GM12878 (cell line): Measurements from ENCODE around the gene BMP2K. TPM values are rescaled to one million over a fixed set of nuclear protein-coding genes. Genes with fewer than 3 reads are reported as not detected.

Source experiments
- BHLHE40 ChIP-seq, 2 experiments: fragments of 450-650 bp in 1 of 2; IDR thresholded peaks; 2 replicates each; pipeline ENCODE4 v1.6.1; 2011 to 2017; ENCODE audit warnings: low read depth in 2 of 2, borderline replicate concordance in 1 of 2, improper control_type of control experiment in 1 of 2, low read length in 1 of 2, mild to moderate bottlenecking in 1 of 2
- DPF2 ChIP-seq: fragments of 450-650 bp; IDR thresholded peaks from 2 replicates; pipeline ENCODE4 v1.6.1; 2017; ENCODE audit warnings: mild to moderate bottlenecking
- ETV6 ChIP-seq, 2 experiments: fragments of 450-650 bp in 1 of 2; IDR thresholded peaks in 1 of 2; conservative IDR thresholded peaks in 1 of 2; 2 replicates each; pipeline ENCODE4 v1.6.1; 2014; ENCODE audit warnings: antibody characterized with exemption in 1 of 2, borderline replicate concordance in 1 of 2, low read depth in 1 of 2, mild to moderate bottlenecking in 1 of 2, moderate library complexity in 1 of 2
- FOS ChIP-seq: IDR thresholded peaks from 3 replicates; pipeline ENCODE4 v1.6.1; 2011; ENCODE audit warnings: borderline replicate concordance; ENCODE audit not compliant: insufficient read length; ENCODE audit errors: extremely low read depth
- HDGF ChIP-seq: fragments of 450-650 bp; IDR thresholded peaks from 2 replicates; pipeline ENCODE4 v1.6.1; 2016; ENCODE audit warnings: antibody characterized with exemption
- LARP7 ChIP-seq: fragments of 450-650 bp; IDR thresholded peaks from 2 replicates; pipeline ENCODE4 v1.6.1; 2017; ENCODE audit warnings: mild to moderate bottlenecking
- MEF2A ChIP-seq: IDR thresholded peaks from 2 replicates; pipeline ENCODE4 v1.6.1; 2011; ENCODE audit warnings: low read depth, mild to moderate bottlenecking, low read length, moderate library complexity; ENCODE audit not compliant: insufficient read depth
- MTA2 ChIP-seq: fragments of 450-650 bp; IDR thresholded peaks from 2 replicates; pipeline ENCODE4 v1.6.1; 2016; ENCODE audit warnings: low read depth, mild to moderate bottlenecking, moderate library complexity
- NFIC ChIP-seq: IDR thresholded peaks from 2 replicates; pipeline ENCODE4 v1.6.1; 2012; ENCODE audit warnings: low read depth, mild to moderate bottlenecking, inconsistent platforms, low read length, moderate library complexity
- NFYA ChIP-seq: IDR thresholded peaks from 2 replicates; pipeline ENCODE4 v1.6.1; 2011; ENCODE audit warnings: low read depth, mild to moderate bottlenecking, low read length, improper control_type of control experiment, borderline replicate concordance
- POLR2AphosphoS2 ChIP-seq: IDR thresholded peaks from 2 replicates; pipeline ENCODE4 v1.6.1; 2011; ENCODE audit warnings: low read depth, mild to moderate bottlenecking, low read length, improper control_type of control experiment, moderate library complexity
- RBBP5 ChIP-seq: fragments of 200-600 bp; sonication (generic); conservative IDR thresholded peaks from 2 replicates; pipeline ENCODE4 v1.6.1; 2016
- SP1 ChIP-seq: IDR thresholded peaks from one replicate; pipeline ENCODE4 v1.6.1; 2011; ENCODE audit warnings: low read depth, low read length
- YBX1 ChIP-seq: fragments of 450-650 bp; IDR thresholded peaks from 2 replicates; pipeline ENCODE4 v1.6.1; 2016; ENCODE audit warnings: antibody characterized with exemption
- ZNF24 ChIP-seq: fragments of 450-650 bp; IDR thresholded peaks from 2 replicates; pipeline ENCODE4 v1.6.1; 2017; ENCODE audit warnings: antibody characterized with exemption, mild to moderate bottlenecking
- polyA plus RNA-seq, 11 experiments: library from polyadenylated mRNA; depleted of rRNA in 4 of 11; unstranded in 6 of 11; stranded (reverse) in 5 of 11; fragments of >200 nt; fragmentation: Nextera tagmentation in 4 of 11; fragmentation: Illumina TruSeq in 1 of 11; extraction: Ambion mirVana in 4 of 11; extraction: Trizol in 1 of 11; gene quantifications; 1 replicate in 1 of 11; 2 replicates in 10 of 11; pipeline versions ENCODE4 v1.2.1 to v1.2.3, GENCODE V29; 2011 to 2016; ENCODE audit warnings: inconsistent platforms in 2 of 11, missing spikeins in 2 of 11, low read depth in 1 of 11
- total RNA-seq, 4 experiments: library from RNA; depleted of rRNA in 3 of 4; stranded (reverse); fragments of >200 nt in 3 of 4; fragmentation: Illumina TruSeq in 1 of 4; extraction: Trizol in 1 of 4; gene quantifications; 2 replicates each; pipeline versions ENCODE4 v1.2.1 to v1.2.3, GENCODE V29; 2013 to 2021
- TF ChIP-seq, protein P1 (sequence below): fragments of 450-650 bp; IDR thresholded peaks from 2 replicates; pipeline ENCODE4 v1.6.1; 2016; ENCODE audit warnings: mild to moderate bottlenecking
- TF ChIP-seq, protein P2 (sequence below): fragments of 450-650 bp; IDR thresholded peaks from 2 replicates; pipeline ENCODE4 v1.6.1; 2017; ENCODE audit warnings: borderline replicate concordance
- TF ChIP-seq, protein P3 (sequence below): fragments of 450-650 bp; conservative IDR thresholded peaks from 2 replicates; pipeline ENCODE4 v1.6.1; 2017; ENCODE audit warnings: mild to moderate bottlenecking, moderate library complexity
- TF ChIP-seq, protein P4 (sequence below): fragments of 450-650 bp; IDR thresholded peaks from 2 replicates; pipeline ENCODE4 v1.6.1; 2017; ENCODE audit warnings: mild to moderate bottlenecking, low read depth, inconsistent platforms; ENCODE audit not compliant: poor library complexity, severe bottlenecking
- TF ChIP-seq, protein P5 (sequence below): fragments of 450-650 bp; IDR thresholded peaks from 2 replicates; pipeline ENCODE4 v1.6.1; 2017; ENCODE audit warnings: low read depth, mild to moderate bottlenecking, moderate library complexity
- TF ChIP-seq, protein P6 (sequence below): IDR thresholded peaks from 2 replicates; pipeline ENCODE4 v1.6.1; 2012; ENCODE audit warnings: low read length, inconsistent platforms

The BMP2K gene
- total and polyA plus RNA-seq, 10 of the 15 experiments (the other 5 are each of a cell fraction or from before 2014, with no cell fraction given) = 3.3 to 84.6 (median 24.8) TPM

DNA sequence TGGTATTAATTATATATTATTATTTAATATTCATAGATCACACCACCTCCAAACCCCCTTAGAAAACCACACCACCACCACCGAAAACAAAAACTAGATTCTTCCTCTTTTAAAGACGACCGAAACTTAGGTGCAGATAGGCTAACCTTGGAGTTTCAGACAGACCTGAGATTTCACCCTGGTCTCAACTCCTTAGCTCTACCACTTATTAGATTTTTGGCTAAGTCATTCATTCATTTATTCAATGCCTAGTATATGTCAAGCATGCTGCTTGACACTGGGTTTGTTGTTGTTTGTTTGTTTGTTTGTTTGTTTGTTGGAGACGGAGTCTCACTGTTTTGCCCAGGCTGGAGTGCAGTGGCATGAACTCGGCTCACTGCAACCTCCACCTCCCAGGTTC is 9.5 kb upstream of the BMP2K start (continued):
- TF ChIP-seq, protein P1, sequence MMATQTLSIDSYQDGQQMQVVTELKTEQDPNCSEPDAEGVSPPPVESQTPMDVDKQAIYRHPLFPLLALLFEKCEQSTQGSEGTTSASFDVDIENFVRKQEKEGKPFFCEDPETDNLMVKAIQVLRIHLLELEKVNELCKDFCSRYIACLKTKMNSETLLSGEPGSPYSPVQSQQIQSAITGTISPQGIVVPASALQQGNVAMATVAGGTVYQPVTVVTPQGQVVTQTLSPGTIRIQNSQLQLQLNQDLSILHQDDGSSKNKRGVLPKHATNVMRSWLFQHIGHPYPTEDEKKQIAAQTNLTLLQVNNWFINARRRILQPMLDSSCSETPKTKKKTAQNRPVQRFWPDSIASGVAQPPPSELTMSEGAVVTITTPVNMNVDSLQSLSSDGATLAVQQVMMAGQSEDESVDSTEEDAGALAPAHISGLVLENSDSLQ = peak; percentile 32; the same call in 1 of the 2 replicates
- TF ChIP-seq LARP7 (no peak), NFIC (peak; percentile 42; the same call in 1 of the 2 replicates), SP1 (no peak), MEF2A (no peak), ETV6 (conservative IDR thresholded peaks at IDR 0.05 in 1 of 2, IDR thresholded peaks at IDR 0.05 in 1 of 2; ENCODE audit: borderline replicate concordance in 1 of 2, low read depth in 1 of 2) (no peak), ZNF24 (peak; percentile 97), HDGF (peak; percentile 85), BHLHE40 (IDR thresholded peaks at IDR 0.05; ENCODE audit: borderline replicate concordance in 1 of 2, low read depth in 2 of 2, low read length in 1 of 2) (peak in 1 of 2 experiments; percentile 58; a peak in 1 of 4 replicates), RBBP5 (no peak), YBX1 (no peak), FOS (no peak), MTA2 (peak; percentile 66; the same call in 1 of the 2 replicates), NFYA (no peak), DPF2 (peak; percentile 46; the same call in 1 of the 2 replicates), POLR2AphosphoS2 (no peak)
- TF ChIP-seq, protein P2, sequence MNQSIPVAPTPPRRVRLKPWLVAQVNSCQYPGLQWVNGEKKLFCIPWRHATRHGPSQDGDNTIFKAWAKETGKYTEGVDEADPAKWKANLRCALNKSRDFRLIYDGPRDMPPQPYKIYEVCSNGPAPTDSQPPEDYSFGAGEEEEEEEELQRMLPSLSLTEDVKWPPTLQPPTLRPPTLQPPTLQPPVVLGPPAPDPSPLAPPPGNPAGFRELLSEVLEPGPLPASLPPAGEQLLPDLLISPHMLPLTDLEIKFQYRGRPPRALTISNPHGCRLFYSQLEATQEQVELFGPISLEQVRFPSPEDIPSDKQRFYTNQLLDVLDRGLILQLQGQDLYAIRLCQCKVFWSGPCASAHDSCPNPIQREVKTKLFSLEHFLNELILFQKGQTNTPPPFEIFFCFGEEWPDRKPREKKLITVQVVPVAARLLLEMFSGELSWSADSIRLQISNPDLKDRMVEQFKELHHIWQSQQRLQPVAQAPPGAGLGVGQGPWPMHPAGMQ = 0 out of 2 replicates have a peak, but pooled peaks have one; percentile 12
- TF ChIP-seq, protein P3, sequence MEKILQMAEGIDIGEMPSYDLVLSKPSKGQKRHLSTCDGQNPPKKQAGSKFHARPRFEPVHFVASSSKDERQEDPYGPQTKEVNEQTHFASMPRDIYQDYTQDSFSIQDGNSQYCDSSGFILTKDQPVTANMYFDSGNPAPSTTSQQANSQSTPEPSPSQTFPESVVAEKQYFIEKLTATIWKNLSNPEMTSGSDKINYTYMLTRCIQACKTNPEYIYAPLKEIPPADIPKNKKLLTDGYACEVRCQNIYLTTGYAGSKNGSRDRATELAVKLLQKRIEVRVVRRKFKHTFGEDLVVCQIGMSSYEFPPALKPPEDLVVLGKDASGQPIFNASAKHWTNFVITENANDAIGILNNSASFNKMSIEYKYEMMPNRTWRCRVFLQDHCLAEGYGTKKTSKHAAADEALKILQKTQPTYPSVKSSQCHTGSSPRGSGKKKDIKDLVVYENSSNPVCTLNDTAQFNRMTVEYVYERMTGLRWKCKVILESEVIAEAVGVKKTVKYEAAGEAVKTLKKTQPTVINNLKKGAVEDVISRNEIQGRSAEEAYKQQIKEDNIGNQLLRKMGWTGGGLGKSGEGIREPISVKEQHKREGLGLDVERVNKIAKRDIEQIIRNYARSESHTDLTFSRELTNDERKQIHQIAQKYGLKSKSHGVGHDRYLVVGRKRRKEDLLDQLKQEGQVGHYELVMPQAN = no peak
- TF ChIP-seq, protein P4, sequence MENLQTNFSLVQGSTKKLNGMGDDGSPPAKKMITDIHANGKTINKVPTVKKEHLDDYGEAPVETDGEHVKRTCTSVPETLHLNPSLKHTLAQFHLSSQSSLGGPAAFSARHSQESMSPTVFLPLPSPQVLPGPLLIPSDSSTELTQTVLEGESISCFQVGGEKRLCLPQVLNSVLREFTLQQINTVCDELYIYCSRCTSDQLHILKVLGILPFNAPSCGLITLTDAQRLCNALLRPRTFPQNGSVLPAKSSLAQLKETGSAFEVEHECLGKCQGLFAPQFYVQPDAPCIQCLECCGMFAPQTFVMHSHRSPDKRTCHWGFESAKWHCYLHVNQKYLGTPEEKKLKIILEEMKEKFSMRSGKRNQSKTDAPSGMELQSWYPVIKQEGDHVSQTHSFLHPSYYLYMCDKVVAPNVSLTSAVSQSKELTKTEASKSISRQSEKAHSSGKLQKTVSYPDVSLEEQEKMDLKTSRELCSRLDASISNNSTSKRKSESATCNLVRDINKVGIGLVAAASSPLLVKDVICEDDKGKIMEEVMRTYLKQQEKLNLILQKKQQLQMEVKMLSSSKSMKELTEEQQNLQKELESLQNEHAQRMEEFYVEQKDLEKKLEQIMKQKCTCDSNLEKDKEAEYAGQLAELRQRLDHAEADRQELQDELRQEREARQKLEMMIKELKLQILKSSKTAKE = peak; percentile 55
- TF ChIP-seq, protein P5, sequence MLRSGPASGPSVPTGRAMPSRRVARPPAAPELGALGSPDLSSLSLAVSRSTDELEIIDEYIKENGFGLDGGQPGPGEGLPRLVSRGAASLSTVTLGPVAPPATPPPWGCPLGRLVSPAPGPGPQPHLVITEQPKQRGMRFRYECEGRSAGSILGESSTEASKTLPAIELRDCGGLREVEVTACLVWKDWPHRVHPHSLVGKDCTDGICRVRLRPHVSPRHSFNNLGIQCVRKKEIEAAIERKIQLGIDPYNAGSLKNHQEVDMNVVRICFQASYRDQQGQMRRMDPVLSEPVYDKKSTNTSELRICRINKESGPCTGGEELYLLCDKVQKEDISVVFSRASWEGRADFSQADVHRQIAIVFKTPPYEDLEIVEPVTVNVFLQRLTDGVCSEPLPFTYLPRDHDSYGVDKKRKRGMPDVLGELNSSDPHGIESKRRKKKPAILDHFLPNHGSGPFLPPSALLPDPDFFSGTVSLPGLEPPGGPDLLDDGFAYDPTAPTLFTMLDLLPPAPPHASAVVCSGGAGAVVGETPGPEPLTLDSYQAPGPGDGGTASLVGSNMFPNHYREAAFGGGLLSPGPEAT = no peak
- TF ChIP-seq, protein P6, sequence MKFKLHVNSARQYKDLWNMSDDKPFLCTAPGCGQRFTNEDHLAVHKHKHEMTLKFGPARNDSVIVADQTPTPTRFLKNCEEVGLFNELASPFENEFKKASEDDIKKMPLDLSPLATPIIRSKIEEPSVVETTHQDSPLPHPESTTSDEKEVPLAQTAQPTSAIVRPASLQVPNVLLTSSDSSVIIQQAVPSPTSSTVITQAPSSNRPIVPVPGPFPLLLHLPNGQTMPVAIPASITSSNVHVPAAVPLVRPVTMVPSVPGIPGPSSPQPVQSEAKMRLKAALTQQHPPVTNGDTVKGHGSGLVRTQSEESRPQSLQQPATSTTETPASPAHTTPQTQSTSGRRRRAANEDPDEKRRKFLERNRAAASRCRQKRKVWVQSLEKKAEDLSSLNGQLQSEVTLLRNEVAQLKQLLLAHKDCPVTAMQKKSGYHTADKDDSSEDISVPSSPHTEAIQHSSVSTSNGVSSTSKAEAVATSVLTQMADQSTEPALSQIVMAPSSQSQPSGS = peak; percentile 11; the same call in 1 of the 2 replicates
